ENCODE measurements around the gene AHCTF1. TPM values are rescaled to one million over a fixed set of nuclear protein-coding genes. Genes with fewer than 3 reads are reported as not detected.
A peak's percentile ranks its signal among the peaks of the same experiment; 100 is the strongest.

The AHCTF1 gene, protein sequence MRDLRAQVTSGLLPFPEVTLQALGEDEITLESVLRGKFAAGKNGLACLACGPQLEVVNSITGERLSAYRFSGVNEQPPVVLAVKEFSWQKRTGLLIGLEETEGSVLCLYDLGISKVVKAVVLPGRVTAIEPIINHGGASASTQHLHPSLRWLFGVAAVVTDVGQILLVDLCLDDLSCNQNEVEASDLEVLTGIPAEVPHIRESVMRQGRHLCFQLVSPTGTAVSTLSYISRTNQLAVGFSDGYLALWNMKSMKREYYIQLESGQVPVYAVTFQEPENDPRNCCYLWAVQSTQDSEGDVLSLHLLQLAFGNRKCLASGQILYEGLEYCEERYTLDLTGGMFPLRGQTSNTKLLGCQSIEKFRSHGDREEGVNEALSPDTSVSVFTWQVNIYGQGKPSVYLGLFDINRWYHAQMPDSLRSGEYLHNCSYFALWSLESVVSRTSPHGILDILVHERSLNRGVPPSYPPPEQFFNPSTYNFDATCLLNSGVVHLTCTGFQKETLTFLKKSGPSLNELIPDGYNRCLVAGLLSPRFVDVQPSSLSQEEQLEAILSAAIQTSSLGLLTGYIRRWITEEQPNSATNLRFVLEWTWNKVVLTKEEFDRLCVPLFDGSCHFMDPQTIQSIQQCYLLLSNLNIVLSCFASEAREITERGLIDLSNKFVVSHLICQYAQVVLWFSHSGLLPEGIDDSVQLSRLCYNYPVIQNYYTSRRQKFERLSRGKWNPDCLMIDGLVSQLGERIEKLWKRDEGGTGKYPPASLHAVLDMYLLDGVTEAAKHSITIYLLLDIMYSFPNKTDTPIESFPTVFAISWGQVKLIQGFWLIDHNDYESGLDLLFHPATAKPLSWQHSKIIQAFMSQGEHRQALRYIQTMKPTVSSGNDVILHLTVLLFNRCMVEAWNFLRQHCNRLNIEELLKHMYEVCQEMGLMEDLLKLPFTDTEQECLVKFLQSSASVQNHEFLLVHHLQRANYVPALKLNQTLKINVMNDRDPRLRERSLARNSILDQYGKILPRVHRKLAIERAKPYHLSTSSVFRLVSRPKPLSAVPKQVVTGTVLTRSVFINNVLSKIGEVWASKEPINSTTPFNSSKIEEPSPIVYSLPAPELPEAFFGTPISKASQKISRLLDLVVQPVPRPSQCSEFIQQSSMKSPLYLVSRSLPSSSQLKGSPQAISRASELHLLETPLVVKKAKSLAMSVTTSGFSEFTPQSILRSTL (N-terminal part only)
- total RNA-seq (45.7 TPM), polyA plus RNA-seq (15.3 TPM)

DNA sequence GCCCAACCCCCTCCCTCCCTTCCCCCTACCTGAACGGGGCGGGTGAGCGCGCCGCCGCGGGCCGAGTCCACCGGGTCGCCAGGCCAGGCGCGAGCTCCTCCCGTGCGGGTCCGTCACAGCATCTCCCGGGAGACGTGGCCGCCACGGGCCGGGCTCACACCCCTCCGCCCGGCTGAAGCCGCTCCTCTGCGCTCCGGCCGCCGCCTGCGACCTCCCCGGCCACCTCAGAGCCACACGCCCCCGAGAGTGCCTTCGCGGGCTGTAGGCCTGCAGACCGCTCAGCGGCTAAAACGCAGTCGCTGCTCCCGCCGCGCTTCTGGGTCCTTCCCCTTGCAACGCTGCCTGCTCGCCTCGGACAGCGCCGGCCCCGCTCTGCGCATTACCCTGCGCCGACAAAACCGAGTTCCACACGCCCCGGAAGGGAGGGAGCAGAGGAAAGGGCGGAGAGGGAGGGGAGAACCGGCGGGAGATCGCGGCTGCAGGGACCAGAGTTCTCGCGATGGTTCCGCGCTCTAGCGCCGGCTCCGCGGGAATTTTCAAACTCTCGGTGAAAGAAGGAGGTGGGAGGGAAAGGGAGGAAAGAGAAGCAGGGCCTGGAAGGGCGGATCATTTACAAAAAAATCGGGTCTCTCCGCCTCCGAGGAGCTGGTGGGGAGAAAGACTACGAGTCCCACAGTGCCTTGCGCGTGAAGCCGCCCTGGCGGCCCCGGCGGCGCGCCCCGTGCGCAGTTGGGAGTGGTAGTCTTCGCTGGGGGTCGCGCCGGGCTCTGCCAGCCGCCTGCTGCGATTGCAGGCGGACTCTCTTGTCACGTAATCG is at the start of gene AHCTF1:
AHCTF1 (minus strand) TSS at position 400 of the 817 bp plus-strand sequence. CDS start 13,578 bp downstream, outside the sequence.
- Histone ChIP-seq H3K27ac (ENCODE audit: low read depth) (peak within 1 kb of the TSS; percentile 86), H3K36me3 (ENCODE audit: insufficient read depth) (no peaks in the 10 kb centered on the region), H3K4me3 (ENCODE audit: low read depth, low read length) (peak within 1 kb of the TSS; percentile 85), H3K4me1 (ENCODE audit: insufficient read depth) (no peaks in the 10 kb centered on the region)
- DNase-seq (ENCODE audit: extremely low spot score), result peak; percentile 97
- under 1% methylated on average over 88 of the region's 90 CpGs for WGBS

- WGBS, result 98% methylated on average over 6 of the region's 6 CpGs
- Histone ChIP-seq H3K4me3 (ENCODE audit: low read depth, low read length) (no peak overlapping the region), H3K4me1 (ENCODE audit: insufficient read depth) (no peaks in the 10 kb centered on the region), H3K36me3 (ENCODE audit: insufficient read depth) (no peaks in the 10 kb centered on the region), H3K27ac (ENCODE audit: low read depth) (no peak overlapping the region)
- DNase-seq (ENCODE audit: extremely low spot score), result no peak
These were observed 47.0 kb upstream of the AHCTF1 start for GRCh38 chr1:246978785-246979184.

GRCh38 chr1:246978281-246978680 is 46.5 kb upstream of the AHCTF1 start:
- H3K4me1 ChIP-seq (ENCODE audit: insufficient read depth), result no peaks in the 10 kb centered on the region
- no peak overlapping the region for H3K27ac ChIP-seq (ENCODE audit: low read depth)
- DNase-seq (ENCODE audit: extremely low spot score), result no peak
- H3K36me3 ChIP-seq (ENCODE audit: insufficient read depth), result no peaks in the 10 kb centered on the region
- no peak overlapping the region for H3K4me3 ChIP-seq (ENCODE audit: low read depth, low read length)
- over 99% methylated on average over 2 of the region's 2 CpGs for WGBS

DNA sequence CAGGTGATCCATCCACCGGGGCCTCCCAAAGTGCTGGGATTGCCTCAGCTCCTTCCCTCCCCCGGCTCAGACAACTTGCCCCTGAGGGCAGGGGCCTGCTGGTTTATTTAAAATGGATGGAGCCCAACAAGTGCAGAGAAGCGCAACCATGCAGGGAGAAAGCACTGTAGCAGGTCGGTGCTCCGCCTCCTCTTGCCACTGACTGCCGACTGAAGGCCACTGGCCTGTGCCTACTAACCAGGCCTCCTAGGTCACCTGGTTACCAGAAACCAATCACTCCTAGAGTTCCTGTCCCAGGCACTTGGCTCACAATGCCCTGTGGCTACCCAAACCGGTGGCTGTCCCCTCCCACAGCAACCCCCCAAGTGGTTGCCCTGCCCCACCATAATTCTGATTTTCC is 40.2 kb upstream of the AHCTF1 start:
- no peaks in the 10 kb centered on the region for H3K4me1 ChIP-seq (ENCODE audit: insufficient read depth)
- DNase-seq (ENCODE audit: extremely low spot score), result no peak
- WGBS, result 98% methylated on average over 7 of the region's 7 CpGs

DNA sequence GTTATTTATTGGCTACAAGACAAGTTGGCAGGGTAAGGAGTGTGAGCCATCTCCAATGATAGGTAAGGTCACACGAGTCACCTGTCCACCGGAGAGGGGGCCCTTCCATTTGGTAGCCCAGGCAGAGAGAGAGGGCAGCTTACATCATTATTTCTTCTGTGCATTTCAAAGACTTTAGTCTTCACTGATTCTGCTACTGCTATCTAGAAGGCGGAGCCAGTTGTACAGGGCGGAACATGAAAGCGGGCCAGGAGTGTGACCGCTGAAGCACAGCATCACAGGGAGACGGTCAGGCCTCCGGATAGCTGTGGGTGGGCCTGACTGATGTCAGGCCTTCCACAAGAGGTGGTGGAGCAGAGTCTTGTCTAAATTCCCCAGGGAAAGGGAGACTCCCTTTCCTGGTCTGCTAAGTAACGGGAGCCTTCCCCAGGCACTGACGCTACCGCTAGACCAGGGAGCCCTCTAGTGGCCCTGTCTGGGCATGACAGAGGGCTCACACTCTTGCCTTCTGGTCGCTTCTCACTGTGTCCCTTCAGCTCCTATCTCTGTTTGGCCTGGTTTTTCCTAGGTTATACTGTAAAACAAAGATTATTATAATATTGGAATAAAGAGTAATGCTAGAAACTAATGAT is 39.5 kb upstream of the AHCTF1 start:
- H3K27ac ChIP-seq (ENCODE audit: low read depth), result no peak overlapping the region
- H3K36me3 ChIP-seq (ENCODE audit: insufficient read depth), result no peaks in the 10 kb centered on the region
- no peak for DNase-seq (ENCODE audit: extremely low spot score)
- 85% methylated on average over 12 of the region's 12 CpGs for WGBS
- H3K4me1 ChIP-seq (ENCODE audit: insufficient read depth), result no peaks in the 10 kb centered on the region
- H3K4me3 ChIP-seq (ENCODE audit: low read depth, low read length), result no peak overlapping the region

More for the DNA sequence above, 40.2 kb upstream of the AHCTF1 start:
- Histone ChIP-seq H3K27ac (ENCODE audit: low read depth) (no peak overlapping the region), H3K4me3 (ENCODE audit: low read depth, low read length) (no peak overlapping the region), H3K36me3 (ENCODE audit: insufficient read depth) (no peaks in the 10 kb centered on the region)

- H3K4me3 ChIP-seq (ENCODE audit: low read depth, low read length), result no peak overlapping the region
- DNase-seq (ENCODE audit: extremely low spot score), result no peak
- 93% methylated on average over 3 of the region's 3 CpGs for WGBS
- no peaks in the 10 kb centered on the region for H3K4me1 ChIP-seq (ENCODE audit: insufficient read depth)
- no peaks in the 10 kb centered on the region for H3K36me3 ChIP-seq (ENCODE audit: insufficient read depth)
- no peak overlapping the region for H3K27ac ChIP-seq (ENCODE audit: low read depth)
These were observed 37.9 kb upstream of the AHCTF1 start for GRCh38 chr1:246969621-246970020.

DNA sequence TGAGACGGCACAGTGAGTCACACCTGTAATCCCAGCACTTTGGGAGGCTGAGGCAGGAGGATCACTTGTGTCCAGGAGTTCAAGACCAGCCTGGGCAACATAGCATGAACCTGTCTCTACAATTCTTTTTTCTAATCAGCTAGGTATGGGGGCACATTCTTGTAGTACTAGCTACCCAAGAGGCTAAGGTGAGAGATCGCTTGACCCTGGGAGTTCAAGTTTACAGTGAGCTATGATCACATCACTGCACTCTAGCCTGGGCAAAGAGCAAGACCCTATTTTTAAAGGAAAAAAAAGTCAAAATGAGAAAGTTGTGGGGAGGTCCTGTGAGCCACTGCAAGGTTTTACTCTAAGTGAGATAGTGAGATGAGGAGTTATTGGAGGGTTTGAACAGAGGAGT is 34.8 kb upstream of the AHCTF1 start:
- Histone ChIP-seq H3K4me3 (ENCODE audit: low read depth, low read length) (no peak overlapping the region), H3K4me1 (ENCODE audit: insufficient read depth) (no peaks in the 10 kb centered on the region), H3K36me3 (ENCODE audit: insufficient read depth) (no peaks in the 10 kb centered on the region), H3K27ac (ENCODE audit: low read depth) (no peak overlapping the region)
- WGBS, result 95% methylated on average over 2 of the region's 2 CpGs
- no peak for DNase-seq (ENCODE audit: extremely low spot score)

DNA sequence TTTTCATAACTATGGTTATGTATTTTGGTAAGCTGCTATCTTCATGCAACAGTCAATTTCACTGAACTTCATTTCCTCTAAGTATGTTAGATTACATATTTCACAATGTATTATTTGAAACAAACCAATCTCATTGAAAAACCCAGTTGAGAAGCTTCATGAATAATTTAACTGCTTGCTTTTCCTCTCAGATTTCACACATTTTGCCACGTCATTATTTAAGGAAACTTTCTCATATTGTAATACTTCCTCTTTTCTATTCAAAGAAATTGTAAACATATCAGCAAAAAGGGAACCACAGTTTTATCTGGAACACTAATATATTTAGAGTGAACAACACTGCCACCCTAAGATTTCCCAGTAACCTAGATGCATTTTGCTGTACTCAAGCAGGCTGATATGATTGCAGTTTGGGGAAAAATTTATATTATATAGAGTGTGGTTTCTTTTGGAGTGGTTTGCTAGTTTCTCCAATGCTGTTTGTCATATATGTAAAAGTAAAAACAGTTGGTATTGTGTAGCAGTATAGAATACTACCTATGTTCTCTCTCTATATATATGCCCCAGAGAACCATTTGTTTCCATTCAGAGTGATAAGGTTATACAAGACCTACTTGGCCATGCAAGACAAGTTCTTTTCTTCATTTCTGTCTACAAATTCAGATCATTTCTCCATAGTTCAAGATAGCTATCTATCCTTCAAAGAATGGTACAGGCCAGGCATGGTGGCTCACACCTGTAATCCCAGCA is 28.4 kb upstream of the AHCTF1 start:
- whole genome bisulfite sequencing, result 60% methylated on average over 1 of the region's 1 CpG
- H3K27ac ChIP-seq (ENCODE audit: low read depth), result no peak overlapping the region
- H3K36me3 ChIP-seq (ENCODE audit: insufficient read depth), result no peaks in the 10 kb centered on the region
- no peaks in the 10 kb centered on the region for H3K4me1 ChIP-seq (ENCODE audit: insufficient read depth)
- no peak overlapping the region for H3K4me3 ChIP-seq (ENCODE audit: low read depth, low read length)
- no peak for DNase-seq (ENCODE audit: extremely low spot score)

DNA sequence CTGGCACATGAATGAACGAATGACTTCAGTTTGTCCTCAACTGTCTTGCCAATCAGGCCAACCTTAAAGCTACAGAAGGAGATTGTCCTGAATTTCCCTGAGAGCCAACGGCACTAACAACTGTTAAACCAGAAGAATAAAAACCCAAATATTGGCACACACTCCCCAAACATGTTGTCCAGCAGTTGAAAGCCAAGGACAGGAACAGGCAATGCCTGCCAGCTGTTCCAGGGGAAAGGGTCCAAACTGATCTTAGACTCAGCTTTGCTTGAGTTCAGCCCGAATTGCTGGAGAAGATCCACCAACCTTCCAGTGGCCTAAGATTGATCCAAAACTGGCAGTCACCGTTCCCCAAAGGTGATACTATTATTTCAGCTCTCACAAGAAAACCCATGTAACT is 22.4 kb upstream of the AHCTF1 start:
- DNase-seq (ENCODE audit: extremely low spot score), result no peak
- Histone ChIP-seq H3K36me3 (ENCODE audit: insufficient read depth) (no peaks in the 10 kb centered on the region), H3K4me1 (ENCODE audit: insufficient read depth) (no peaks in the 10 kb centered on the region), H3K27ac (ENCODE audit: low read depth) (no peak overlapping the region), H3K4me3 (ENCODE audit: low read depth, low read length) (no peak overlapping the region)
- 52% methylated on average over 4 of the region's 4 CpGs for WGBS

DNA sequence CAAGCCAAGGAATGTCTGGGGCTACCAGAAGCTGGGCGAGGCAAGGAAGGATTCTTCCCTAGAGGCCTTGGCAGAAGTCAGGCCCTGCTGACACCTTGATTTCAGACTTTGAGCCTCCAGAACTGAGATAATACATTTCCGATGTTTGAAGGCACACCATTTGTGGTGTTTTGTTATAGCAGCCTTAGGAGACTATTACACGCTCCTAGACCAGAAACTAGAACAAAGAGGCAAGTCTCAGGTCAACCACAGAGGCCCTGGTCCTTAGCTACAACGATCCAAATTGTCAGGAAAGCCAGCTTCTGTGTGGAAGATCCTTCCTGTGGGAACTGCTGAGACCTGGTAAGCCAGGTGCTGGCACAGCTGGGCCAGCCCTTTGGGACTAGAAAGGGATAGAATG is 19.7 kb upstream of the AHCTF1 start:
- Histone ChIP-seq H3K4me1 (ENCODE audit: insufficient read depth) (no peaks in the 10 kb centered on the region), H3K36me3 (ENCODE audit: insufficient read depth) (no peaks in the 10 kb centered on the region), H3K27ac (ENCODE audit: low read depth) (no peak overlapping the region), H3K4me3 (ENCODE audit: low read depth, low read length) (no peak overlapping the region)
- 96% methylated on average over 4 of the region's 4 CpGs for WGBS
- no peak for DNase-seq (ENCODE audit: extremely low spot score)

DNA sequence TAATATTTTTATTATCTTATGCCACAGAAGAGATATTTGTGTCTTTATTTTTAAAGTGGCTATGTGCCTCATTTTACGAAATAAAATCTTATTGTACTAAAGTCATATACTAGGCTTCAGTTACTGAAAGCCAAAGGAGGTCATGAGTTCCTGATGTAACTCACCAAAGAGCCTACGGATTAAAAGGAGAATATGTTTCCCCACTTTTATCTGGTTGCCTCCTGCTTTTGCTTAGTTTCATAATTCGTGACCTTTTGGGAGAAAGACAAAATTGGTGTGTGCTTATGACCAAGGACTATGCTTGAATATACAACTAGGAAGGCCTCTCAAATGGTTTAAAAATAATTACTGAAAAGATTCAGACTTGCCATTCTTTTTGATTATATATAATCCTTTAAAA is 18.2 kb upstream of the AHCTF1 start:
- H3K4me1 ChIP-seq (ENCODE audit: insufficient read depth), result no peaks in the 10 kb centered on the region
- no peak for DNase-seq (ENCODE audit: extremely low spot score)

GRCh38 chr1:246947255-246947654 is 15.5 kb upstream of the AHCTF1 start:
- Histone ChIP-seq H3K36me3 (ENCODE audit: insufficient read depth) (no peaks in the 10 kb centered on the region), H3K27ac (ENCODE audit: low read depth) (no peak overlapping the region), H3K4me3 (ENCODE audit: low read depth, low read length) (no peak overlapping the region), H3K4me1 (ENCODE audit: insufficient read depth) (no peaks in the 10 kb centered on the region)
- WGBS, result 81% methylated on average over 7 of the region's 7 CpGs
- no peak for DNase-seq (ENCODE audit: extremely low spot score)

More for the DNA sequence above, 18.2 kb upstream of the AHCTF1 start:
- WGBS, result 87% methylated on average over 3 of the region's 3 CpGs
- no peak overlapping the region for H3K27ac ChIP-seq (ENCODE audit: low read depth)
- no peak overlapping the region for H3K4me3 ChIP-seq (ENCODE audit: low read depth, low read length)
- H3K36me3 ChIP-seq (ENCODE audit: insufficient read depth), result no peaks in the 10 kb centered on the region

All from urinary bladder (tissue), 4 donors.